ENCODE results near the gene CALR.
A peak's percentile ranks its signal among the peaks of the same experiment; 100 is the strongest.
"Not testable (repeated sequence)": the region's sequence is repeated elsewhere in the genome, so short reads cannot be mapped to it uniquely, and the experiment has no call there.

The CALR gene

GRCh38 chr19:12913851-12914690 lies 24.3 kb upstream of the CALR start:
- Histone ChIP-seq H3K18ac (ENCODE audit: low read length) (no peak overlapping the region), H3K56ac (ENCODE audit: low read length) (peak overlapping the region; percentile 19), H3K79me1 (ENCODE audit: low read length) (no peaks in the 10 kb centered on the region), H2BK5ac (ENCODE audit: low read length) (no peak overlapping the region), H2AK5ac (ENCODE audit: low read length) (no peak overlapping the region), H2BK15ac (replicated peaks; ENCODE audit: low read depth) (no peak overlapping the region), H2BK120ac (ENCODE audit: low read depth, low read length) (no peak overlapping the region), H4K5ac (ENCODE audit: low read length) (no peak overlapping the region), H3K27ac (ENCODE audit: low read depth, low read length) (peak overlapping the region; percentile 52), H3K79me2 (ENCODE audit: control insufficient read depth, insufficient read depth, low read length) (no peaks in the 10 kb centered on the region), H4K8ac (ENCODE audit: low read depth, low read length) (no peak overlapping the region), H3K9ac (ENCODE audit: low read length) (peak overlapping the region; percentile 28), H3K27me3 (ENCODE audit: insufficient read depth, low read length, poor library complexity) (no peaks in the 10 kb centered on the region), H3K4ac (ENCODE audit: low read depth, low read length) (no peak overlapping the region), H3K4me1 (ENCODE audit: control insufficient read depth, low read depth, low read length) (peaks cover 6% of the 10 kb centered on the region), H3K36me3 (ENCODE audit: control insufficient read depth, insufficient read depth, low read length) (no peaks in the 10 kb centered on the region), H3K23ac (ENCODE audit: low read length) (peak overlapping the region; percentile 89), H3K4me3 (ENCODE audit: low read length) (no peak overlapping the region), H3K4me2 (ENCODE audit: low read length) (no peak overlapping the region)
- peak; percentile 59 for DNase-seq
- no CpG with 5 or more reads among the region's 12 CpGs for WGBS (ENCODE audit: extremely low coverage, insufficient coverage, low lambda C conversion rate)

GRCh38 chr19:12915860-12916259 lies 22.5 kb upstream of the CALR start:
- not testable (repeated sequence) for H3K27me3 ChIP-seq (ENCODE audit: insufficient read depth, low read length, poor library complexity); H3K79me2 ChIP-seq (ENCODE audit: control insufficient read depth, insufficient read depth, low read length); H4K8ac ChIP-seq (ENCODE audit: low read depth, low read length); H3K18ac ChIP-seq (ENCODE audit: low read length); H3K56ac ChIP-seq (ENCODE audit: low read length); H3K4me1 ChIP-seq (ENCODE audit: control insufficient read depth, low read depth, low read length); H3K23ac ChIP-seq (ENCODE audit: low read length); H2BK120ac ChIP-seq (ENCODE audit: low read depth, low read length); H3K36me3 ChIP-seq (ENCODE audit: control insufficient read depth, insufficient read depth, low read length); H3K4me2 ChIP-seq (ENCODE audit: low read length); H3K4me3 ChIP-seq (ENCODE audit: low read length); H2BK15ac ChIP-seq (replicated peaks; ENCODE audit: low read depth); H3K4ac ChIP-seq (ENCODE audit: low read depth, low read length); H3K79me1 ChIP-seq (ENCODE audit: low read length); H4K5ac ChIP-seq (ENCODE audit: low read length); H3K27ac ChIP-seq (ENCODE audit: low read depth, low read length); H2BK5ac ChIP-seq (ENCODE audit: low read length); H2AK5ac ChIP-seq (ENCODE audit: low read length); H3K9ac ChIP-seq (ENCODE audit: low read length); DNase-seq
- WGBS (ENCODE audit: extremely low coverage, insufficient coverage, low lambda C conversion rate): no CpG with 5 or more reads among the region's 4 CpGs

- H3K4me2 ChIP-seq (ENCODE audit: low read length): no peak overlapping the region
- H2BK5ac ChIP-seq (ENCODE audit: low read length): no peak overlapping the region
- H3K4me1 ChIP-seq (ENCODE audit: control insufficient read depth, low read depth, low read length): peaks cover 6% of the 10 kb centered on the region
- no peak overlapping the region for H3K23ac ChIP-seq (ENCODE audit: low read length)
- H3K36me3 ChIP-seq (ENCODE audit: control insufficient read depth, insufficient read depth, low read length): peaks cover 5% of the 10 kb centered on the region
- H3K27me3 ChIP-seq (ENCODE audit: insufficient read depth, low read length, poor library complexity): no peaks in the 10 kb centered on the region
- H2AK5ac ChIP-seq (ENCODE audit: low read length): no peak overlapping the region
- no peak overlapping the region for H3K4me3 ChIP-seq (ENCODE audit: low read length)
- H2BK15ac ChIP-seq (replicated peaks; ENCODE audit: low read depth): no peak overlapping the region
- no peaks in the 10 kb centered on the region for H3K79me1 ChIP-seq (ENCODE audit: low read length)
- no peak overlapping the region for H2BK120ac ChIP-seq (ENCODE audit: low read depth, low read length)
- no peak overlapping the region for H4K8ac ChIP-seq (ENCODE audit: low read depth, low read length)
- no peak overlapping the region for H3K27ac ChIP-seq (ENCODE audit: low read depth, low read length)
- no peak for DNase-seq
- H3K56ac ChIP-seq (ENCODE audit: low read length): no peak overlapping the region
- no peak overlapping the region for H3K18ac ChIP-seq (ENCODE audit: low read length)
- H4K5ac ChIP-seq (ENCODE audit: low read length): no peak overlapping the region
- no peak overlapping the region for H3K9ac ChIP-seq (ENCODE audit: low read length)
- no peak overlapping the region for H3K4ac ChIP-seq (ENCODE audit: low read depth, low read length)
- no peaks in the 10 kb centered on the region for H3K79me2 ChIP-seq (ENCODE audit: control insufficient read depth, insufficient read depth, low read length)
- no CpG with 5 or more reads among the region's 14 CpGs for WGBS (ENCODE audit: extremely low coverage, insufficient coverage, low lambda C conversion rate)
These were observed 20.2 kb upstream of the CALR start for GRCh38 chr19:12918253-12918652.

- Histone ChIP-seq H3K4me2 (ENCODE audit: low read length) (no peak overlapping the region), H3K79me2 (ENCODE audit: control insufficient read depth, insufficient read depth, low read length) (no peaks in the 10 kb centered on the region), H3K4me1 (ENCODE audit: control insufficient read depth, low read depth, low read length) (no peaks in the 10 kb centered on the region), H3K56ac (ENCODE audit: low read length) (no peak overlapping the region), H3K4ac (ENCODE audit: low read depth, low read length) (no peak overlapping the region), H2BK15ac (replicated peaks; ENCODE audit: low read depth) (no peak overlapping the region), H3K23ac (ENCODE audit: low read length) (no peak overlapping the region), H3K9ac (ENCODE audit: low read length) (no peak overlapping the region), H3K27ac (ENCODE audit: low read depth, low read length) (no peak overlapping the region), H2AK5ac (ENCODE audit: low read length) (no peak overlapping the region), H3K18ac (ENCODE audit: low read length) (no peak overlapping the region), H2BK120ac (ENCODE audit: low read depth, low read length) (no peak overlapping the region), H3K79me1 (ENCODE audit: low read length) (no peaks in the 10 kb centered on the region), H3K4me3 (ENCODE audit: low read length) (no peak overlapping the region), H3K27me3 (ENCODE audit: insufficient read depth, low read length, poor library complexity) (no peaks in the 10 kb centered on the region), H2BK5ac (ENCODE audit: low read length) (no peak overlapping the region), H4K8ac (ENCODE audit: low read depth, low read length) (no peak overlapping the region), H4K5ac (ENCODE audit: low read length) (no peak overlapping the region), H3K36me3 (ENCODE audit: control insufficient read depth, insufficient read depth, low read length) (peaks cover 8% of the 10 kb centered on the region)
- DNase-seq: no peak
- WGBS (ENCODE audit: extremely low coverage, insufficient coverage, low lambda C conversion rate): no CpG with 5 or more reads among the region's 3 CpGs
These were observed 17.4 kb upstream of the CALR start for GRCh38 chr19:12921047-12921446.

- no peak overlapping the region for H3K23ac ChIP-seq (ENCODE audit: low read length)
- WGBS (ENCODE audit: extremely low coverage, insufficient coverage, low lambda C conversion rate): no CpG with 5 or more reads among the region's 4 CpGs
- no peak overlapping the region for H3K4me2 ChIP-seq (ENCODE audit: low read length)
- peaks cover 13% of the 10 kb centered on the region for H3K36me3 ChIP-seq (ENCODE audit: control insufficient read depth, insufficient read depth, low read length)
- no peak overlapping the region for H3K18ac ChIP-seq (ENCODE audit: low read length)
- no peaks in the 10 kb centered on the region for H3K27me3 ChIP-seq (ENCODE audit: insufficient read depth, low read length, poor library complexity)
- H3K4me1 ChIP-seq (ENCODE audit: control insufficient read depth, low read depth, low read length): no peaks in the 10 kb centered on the region
- no peak overlapping the region for H4K5ac ChIP-seq (ENCODE audit: low read length)
- H3K9ac ChIP-seq (ENCODE audit: low read length): no peak overlapping the region
- H3K79me2 ChIP-seq (ENCODE audit: control insufficient read depth, insufficient read depth, low read length): no peaks in the 10 kb centered on the region
- H2AK5ac ChIP-seq (ENCODE audit: low read length): no peak overlapping the region
- no peak overlapping the region for H2BK15ac ChIP-seq (replicated peaks; ENCODE audit: low read depth)
- no peak overlapping the region for H3K27ac ChIP-seq (ENCODE audit: low read depth, low read length)
- no peak overlapping the region for H3K4ac ChIP-seq (ENCODE audit: low read depth, low read length)
- H3K56ac ChIP-seq (ENCODE audit: low read length): no peak overlapping the region
- H2BK120ac ChIP-seq (ENCODE audit: low read depth, low read length): no peak overlapping the region
- H2BK5ac ChIP-seq (ENCODE audit: low read length): no peak overlapping the region
- H4K8ac ChIP-seq (ENCODE audit: low read depth, low read length): no peak overlapping the region
- no peak for DNase-seq
- no peak overlapping the region for H3K4me3 ChIP-seq (ENCODE audit: low read length)
- no peaks in the 10 kb centered on the region for H3K79me1 ChIP-seq (ENCODE audit: low read length)
These were observed 15.4 kb upstream of the CALR start for GRCh38 chr19:12922959-12923358.
